ENCODE measurements around the gene STARD5.

Gene STARD5

DNA sequence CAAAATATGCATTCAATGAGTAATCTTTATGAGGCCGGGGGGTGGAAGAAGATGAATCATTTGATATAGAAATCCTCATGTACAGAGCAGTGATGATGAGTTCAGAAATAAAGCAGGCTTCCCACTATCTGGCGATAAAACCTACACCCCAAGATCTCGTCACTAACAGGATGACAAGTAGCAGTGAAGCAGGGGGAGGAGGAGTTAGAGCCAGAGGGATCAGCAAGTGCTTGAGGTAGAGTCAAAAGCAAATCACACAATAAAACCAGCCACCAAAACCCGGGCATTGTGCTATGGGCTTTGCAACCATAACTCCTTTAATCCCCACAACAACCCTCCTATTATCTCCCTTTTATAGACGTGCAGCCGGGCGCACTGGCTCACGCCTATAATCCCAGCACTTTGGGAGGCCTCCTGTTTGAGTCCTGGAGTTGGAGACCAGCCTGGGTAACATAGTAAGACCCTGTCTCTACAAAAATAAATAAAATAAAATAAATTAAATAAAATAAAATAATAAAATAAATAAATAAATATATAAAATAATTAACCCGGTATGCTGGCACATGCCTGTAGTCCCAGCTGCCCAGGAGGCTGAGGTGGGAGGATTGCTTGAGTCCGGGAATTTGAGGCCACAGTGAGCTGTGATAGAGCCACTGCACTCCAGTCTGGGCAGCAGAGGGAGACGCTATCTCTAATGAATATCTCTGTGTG, 53.0 kb downstream of the STARD5 start:
- no peak for FAIRE-seq

- FAIRE-seq, result no peak
These were observed 53.8 kb downstream of the STARD5 start for GRCh38 chr15:81270188-81270587.

- no peak for FAIRE-seq
These were observed 54.9 kb downstream of the STARD5 start for GRCh38 chr15:81268881-81269601.

DNA sequence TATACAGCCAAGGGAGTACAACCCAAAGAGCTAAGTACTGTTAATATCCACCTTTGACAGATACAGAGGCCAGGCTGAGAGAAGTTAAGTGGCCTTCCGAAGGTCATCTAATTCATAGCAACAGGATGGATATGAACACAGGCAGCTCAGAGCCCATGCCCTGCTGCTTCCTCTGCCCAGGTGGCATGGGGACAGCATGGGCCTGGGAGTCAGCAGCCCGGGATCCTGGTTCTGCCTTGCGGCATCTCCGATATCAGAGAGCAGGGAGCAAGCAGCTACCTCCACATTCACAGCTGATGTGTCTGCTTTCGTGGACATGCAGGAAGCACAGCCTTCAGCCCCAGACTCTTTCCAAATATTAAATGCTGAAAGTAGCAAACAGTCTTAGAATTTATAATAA, 55.6 kb downstream of the STARD5 start:
- no peak for FAIRE-seq

- FAIRE-seq, result no peak
These were observed 57.8 kb downstream of the STARD5 start for GRCh38 chr15:81265944-81266775.

- FAIRE-seq, result no peak
These were observed 58.5 kb downstream of the STARD5 start for GRCh38 chr15:81265256-81265943.

- no peak for FAIRE-seq
These were observed 59.7 kb downstream of the STARD5 start for GRCh38 chr15:81264072-81264857.

DNA sequence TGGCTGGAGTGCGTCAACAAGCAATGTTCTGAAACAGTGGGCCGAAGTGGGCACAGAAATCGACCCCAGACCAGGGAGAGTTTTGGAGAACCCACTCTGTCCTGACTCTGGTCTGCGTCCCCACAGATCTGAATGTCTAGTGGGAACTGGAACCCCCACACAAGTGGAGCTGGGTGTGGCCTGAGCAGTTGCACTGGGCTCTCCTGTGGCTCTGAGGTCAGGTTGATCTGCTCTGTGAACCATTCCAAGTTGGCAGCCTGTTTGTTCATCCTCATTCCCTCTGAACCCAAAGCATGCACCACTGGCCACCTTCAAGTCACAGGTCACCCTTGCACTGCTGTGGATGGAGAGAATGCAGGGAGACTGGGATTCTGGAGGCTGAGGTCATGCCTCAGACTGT, 60.5 kb downstream of the STARD5 start:
- FAIRE-seq, result no peak

GRCh38 chr15:81261172-81261811, 62.6 kb downstream of the STARD5 start:
- FAIRE-seq, result no peak

GRCh38 chr15:81259760-81260298, 64.1 kb downstream of the STARD5 start:
- FAIRE-seq, result no peak

Data from TTC549 (cell line).